RWPE2 (cell line): ENCODE results near the gene ZNF423.

ENCODE experiments used
- ATAC-seq: fragments of 200-7000 bp; cut with Tn5 transposase; 3 replicates; pipeline ENCODE4 v1.9.1; 2021; ENCODE audit warnings: low read depth
- DNase-seq: peaks from one replicate; pipeline ENCODE4 v3.0.0-alpha.2; 2020; ENCODE audit warnings: low spot score
- H3K27ac ChIP-seq: fragments of 450-650 bp; 2 replicates; pipeline ENCODE4 v1.5.1; 2017; ENCODE audit warnings: mild to moderate bottlenecking; ENCODE audit not compliant: poor library complexity, severe bottlenecking
- H3K27me3 ChIP-seq: fragments of 250-450 bp; sonication (Bioruptor Pico); 2 replicates; pipeline ENCODE4 v1.5.1; 2021; ENCODE audit warnings: mild to moderate bottlenecking, moderate library complexity; ENCODE audit not compliant: insufficient read depth, poor library complexity, severe bottlenecking
- H3K36me3 ChIP-seq: fragments of 250-450 bp; sonication (Bioruptor Pico); 2 replicates; pipeline ENCODE4 v1.5.1; 2020; ENCODE audit warnings: low read depth, mild to moderate bottlenecking, moderate library complexity
- H3K4me1 ChIP-seq: fragments of 250-450 bp; sonication (Bioruptor Pico); 2 replicates; pipeline ENCODE4 v1.5.1; 2021; ENCODE audit warnings: mild to moderate bottlenecking, moderate library complexity; ENCODE audit not compliant: insufficient read depth, poor library complexity, severe bottlenecking
- H3K4me3 ChIP-seq: fragments of 250-450 bp; sonication (Bioruptor Pico); 2 replicates; pipeline ENCODE4 v1.5.1; 2021; ENCODE audit warnings: mild to moderate bottlenecking, moderate library complexity; ENCODE audit not compliant: severe bottlenecking
- H3K9me3 ChIP-seq: fragments of 250-450 bp; sonication (Bioruptor Pico); 2 replicates; pipeline ENCODE4 v1.5.1; 2021; ENCODE audit warnings: mild to moderate bottlenecking, moderate library complexity; ENCODE audit not compliant: severe bottlenecking
- CTCF ChIP-seq: fragments of 450-650 bp; IDR thresholded peaks from one replicate; pipeline ENCODE4 v1.5.1; 2017; ENCODE audit warnings: mild to moderate bottlenecking, moderate library complexity; ENCODE audit not compliant: poor library complexity, severe bottlenecking

ZNF423 gene

GRCh38 chr16:49663081-49664065, 192.5 kb downstream of the ZNF423 start:
- DNase-seq, result no peak
- no peaks in the 10 kb centered on the region for H3K36me3 ChIP-seq
- H3K4me3 ChIP-seq, result no peak overlapping the region
- no peak overlapping the region for H3K27ac ChIP-seq
- no peaks in the 10 kb centered on the region for H3K27me3 ChIP-seq
- TF ChIP-seq CTCF, result no peak
- H3K4me1 ChIP-seq, result no peaks in the 10 kb centered on the region
- no peaks in the 10 kb centered on the region for H3K9me3 ChIP-seq
- no peak for ATAC-seq

GRCh38 chr16:49662569-49662968, 193.3 kb downstream of the ZNF423 start:
- ATAC-seq (no peak), DNase-seq (no peak)
- Histone ChIP-seq H3K4me3 (no peak overlapping the region), H3K27ac (no peak overlapping the region), H3K4me1 (no peaks in the 10 kb centered on the region), H3K9me3 (no peaks in the 10 kb centered on the region), H3K27me3 (no peaks in the 10 kb centered on the region), H3K36me3 (no peaks in the 10 kb centered on the region)
- no peak for TF ChIP-seq CTCF

- Histone ChIP-seq H3K27ac (no peak overlapping the region), H3K36me3 (no peaks in the 10 kb centered on the region), H3K27me3 (no peaks in the 10 kb centered on the region), H3K4me1 (no peaks in the 10 kb centered on the region), H3K9me3 (no peaks in the 10 kb centered on the region), H3K4me3 (no peak overlapping the region)
- TF ChIP-seq CTCF, result no peak
- DNase-seq (no peak), ATAC-seq (no peak)
These were observed 194.3 kb downstream of the ZNF423 start for GRCh38 chr16:49661465-49662187.

GRCh38 chr16:49660626-49661025, 195.3 kb downstream of the ZNF423 start:
- ATAC-seq (no peak), DNase-seq (no peak)
- no peak overlapping the region for H3K27ac ChIP-seq
- TF ChIP-seq CTCF, result no peak
- H3K36me3 ChIP-seq, result no peaks in the 10 kb centered on the region
- H3K4me3 ChIP-seq, result no peak overlapping the region
- H3K9me3 ChIP-seq, result no peaks in the 10 kb centered on the region
- H3K27me3 ChIP-seq, result no peaks in the 10 kb centered on the region
- H3K4me1 ChIP-seq, result no peaks in the 10 kb centered on the region
